OCI-LY1 (cell line): Measurements from ENCODE around the gene TRAPPC2L.

ENCODE experiments used
- EZH2 ChIP-seq: fragments of 200-600 bp; sonication (generic), shearing (Covaris generic); IDR thresholded peaks from 2 replicates; pipeline ENCODE4 v1.8.0; 2017; ENCODE audit warnings: borderline replicate concordance, mixed run types, mild to moderate bottlenecking, antibody characterized with exemption, low read length, moderate library complexity, mixed read lengths
- TF ChIP-seq, protein P1 (sequence below): fragments of 200-600 bp; sonication (generic), shearing (Covaris generic); IDR thresholded peaks from 2 replicates; pipeline ENCODE4 v1.5.1; 2017; ENCODE audit warnings: mild to moderate bottlenecking, antibody characterized with exemption, low read length, moderate library complexity, mixed read lengths

DNA sequence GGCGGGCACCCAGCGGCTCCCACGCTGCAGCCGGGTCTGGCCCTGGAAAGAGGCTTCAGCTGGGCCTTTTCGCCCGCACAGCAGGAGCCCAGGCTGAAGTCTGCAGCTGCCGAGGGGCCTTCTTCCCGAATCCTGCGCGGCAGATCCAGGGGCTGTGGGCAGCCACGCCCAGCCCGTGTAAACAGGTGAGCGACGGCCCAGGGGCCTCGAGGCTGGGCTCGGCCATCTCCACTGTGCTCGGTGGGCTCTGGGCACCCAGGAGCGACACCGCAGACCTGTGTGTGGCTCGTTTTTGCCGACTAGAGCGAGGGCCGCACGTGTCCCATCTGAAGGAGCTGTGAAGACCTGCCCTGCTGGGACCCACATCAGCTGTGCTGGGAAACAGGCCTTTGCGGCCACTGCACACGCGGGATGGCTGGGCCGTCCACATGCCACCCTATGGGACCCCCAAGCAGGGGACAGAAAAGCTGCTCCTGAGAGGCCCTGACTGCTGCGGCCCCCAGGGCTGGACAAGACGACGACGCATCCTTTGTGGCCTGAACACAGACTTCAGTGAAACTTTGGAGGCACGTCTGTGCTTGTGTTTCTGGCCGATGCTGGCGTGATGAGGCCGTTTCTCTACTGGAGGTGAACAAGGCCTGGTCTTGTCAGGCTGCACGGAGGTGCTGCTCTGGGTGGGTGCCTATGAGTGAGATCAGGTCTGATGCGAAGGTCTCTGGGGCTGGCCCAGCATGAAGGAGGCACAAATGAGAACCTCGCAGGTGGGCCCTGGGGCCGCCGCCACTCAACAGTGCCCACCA, 40.0 kb upstream of the TRAPPC2L start:
- TF ChIP-seq, protein P1, sequence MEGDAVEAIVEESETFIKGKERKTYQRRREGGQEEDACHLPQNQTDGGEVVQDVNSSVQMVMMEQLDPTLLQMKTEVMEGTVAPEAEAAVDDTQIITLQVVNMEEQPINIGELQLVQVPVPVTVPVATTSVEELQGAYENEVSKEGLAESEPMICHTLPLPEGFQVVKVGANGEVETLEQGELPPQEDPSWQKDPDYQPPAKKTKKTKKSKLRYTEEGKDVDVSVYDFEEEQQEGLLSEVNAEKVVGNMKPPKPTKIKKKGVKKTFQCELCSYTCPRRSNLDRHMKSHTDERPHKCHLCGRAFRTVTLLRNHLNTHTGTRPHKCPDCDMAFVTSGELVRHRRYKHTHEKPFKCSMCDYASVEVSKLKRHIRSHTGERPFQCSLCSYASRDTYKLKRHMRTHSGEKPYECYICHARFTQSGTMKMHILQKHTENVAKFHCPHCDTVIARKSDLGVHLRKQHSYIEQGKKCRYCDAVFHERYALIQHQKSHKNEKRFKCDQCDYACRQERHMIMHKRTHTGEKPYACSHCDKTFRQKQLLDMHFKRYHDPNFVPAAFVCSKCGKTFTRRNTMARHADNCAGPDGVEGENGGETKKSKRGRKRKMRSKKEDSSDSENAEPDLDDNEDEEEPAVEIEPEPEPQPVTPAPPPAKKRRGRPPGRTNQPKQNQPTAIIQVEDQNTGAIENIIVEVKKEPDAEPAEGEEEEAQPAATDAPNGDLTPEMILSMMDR = no peak
- no peak for TF ChIP-seq EZH2
